ENCODE measurements around the gene IQCE.

IQCE gene

DNA sequence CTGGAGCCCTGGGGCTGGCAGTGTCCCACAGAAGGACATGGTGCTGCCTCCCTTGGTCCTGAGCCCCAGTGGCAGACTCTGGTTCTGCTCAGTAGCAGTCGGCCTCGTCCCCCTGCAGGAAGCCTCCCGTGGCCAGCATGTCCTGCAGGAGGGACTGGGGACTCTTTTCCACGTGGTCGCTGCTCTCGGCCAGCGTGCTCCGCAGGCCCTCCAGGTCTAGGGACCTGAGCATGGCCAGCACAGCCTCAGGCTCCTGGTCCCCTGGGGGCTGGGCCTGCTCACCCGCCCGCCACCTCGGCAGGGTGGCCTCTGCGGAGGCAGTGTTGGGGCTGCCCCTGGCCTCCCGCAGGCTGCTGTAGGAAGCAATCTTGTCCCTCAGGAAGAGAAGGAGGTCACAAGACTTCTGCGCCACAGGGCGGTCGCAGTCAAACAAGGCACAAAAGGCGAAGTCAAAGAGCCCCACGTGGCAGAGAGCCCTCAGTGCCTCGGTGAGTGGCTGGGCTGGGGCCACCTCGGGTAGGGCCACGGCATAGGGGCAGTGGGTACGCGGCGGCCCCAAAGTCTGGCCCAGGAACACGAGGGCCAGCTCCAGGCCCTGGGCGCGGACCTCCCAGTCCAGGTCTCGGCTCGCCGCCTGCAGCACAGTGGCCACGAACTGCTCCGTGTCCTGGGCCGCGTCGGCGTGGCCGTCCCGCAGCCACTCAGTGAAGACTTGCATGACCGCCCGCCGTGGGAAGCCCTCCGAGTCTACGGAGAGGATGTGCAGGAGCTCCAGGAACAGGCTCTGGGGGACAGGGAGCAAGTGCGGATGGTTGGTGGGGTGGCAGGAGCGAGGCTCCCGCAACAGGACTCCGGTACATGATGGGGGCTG, 20.6 kb upstream of the IQCE start:
- Histone ChIP-seq H3K36me3 (ENCODE audit: control insufficient read depth, insufficient read depth, low read length) (peaks cover 21% of the 10 kb centered on the region), H3K27me3 (replicated peaks; ENCODE audit: control insufficient read depth, insufficient read depth, low read length) (no peaks in the 10 kb centered on the region), H3K4me3 (replicated peaks; ENCODE audit: low read depth, low read length) (no peak overlapping the region)
- TF ChIP-seq, protein P1, sequence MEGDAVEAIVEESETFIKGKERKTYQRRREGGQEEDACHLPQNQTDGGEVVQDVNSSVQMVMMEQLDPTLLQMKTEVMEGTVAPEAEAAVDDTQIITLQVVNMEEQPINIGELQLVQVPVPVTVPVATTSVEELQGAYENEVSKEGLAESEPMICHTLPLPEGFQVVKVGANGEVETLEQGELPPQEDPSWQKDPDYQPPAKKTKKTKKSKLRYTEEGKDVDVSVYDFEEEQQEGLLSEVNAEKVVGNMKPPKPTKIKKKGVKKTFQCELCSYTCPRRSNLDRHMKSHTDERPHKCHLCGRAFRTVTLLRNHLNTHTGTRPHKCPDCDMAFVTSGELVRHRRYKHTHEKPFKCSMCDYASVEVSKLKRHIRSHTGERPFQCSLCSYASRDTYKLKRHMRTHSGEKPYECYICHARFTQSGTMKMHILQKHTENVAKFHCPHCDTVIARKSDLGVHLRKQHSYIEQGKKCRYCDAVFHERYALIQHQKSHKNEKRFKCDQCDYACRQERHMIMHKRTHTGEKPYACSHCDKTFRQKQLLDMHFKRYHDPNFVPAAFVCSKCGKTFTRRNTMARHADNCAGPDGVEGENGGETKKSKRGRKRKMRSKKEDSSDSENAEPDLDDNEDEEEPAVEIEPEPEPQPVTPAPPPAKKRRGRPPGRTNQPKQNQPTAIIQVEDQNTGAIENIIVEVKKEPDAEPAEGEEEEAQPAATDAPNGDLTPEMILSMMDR (IDR thresholded peaks at IDR 0.05; ENCODE audit: insufficient read depth, low read length, poor library complexity, severe bottlenecking): no peak
- DNase-seq (ENCODE audit: extremely low read depth, insufficient read length): peak; percentile 15

GRCh38 chr7:2539031-2539911, 19.5 kb upstream of the IQCE start:
- peaks cover 25% of the 10 kb centered on the region for H3K36me3 ChIP-seq (ENCODE audit: control insufficient read depth, insufficient read depth, low read length)

DNA sequence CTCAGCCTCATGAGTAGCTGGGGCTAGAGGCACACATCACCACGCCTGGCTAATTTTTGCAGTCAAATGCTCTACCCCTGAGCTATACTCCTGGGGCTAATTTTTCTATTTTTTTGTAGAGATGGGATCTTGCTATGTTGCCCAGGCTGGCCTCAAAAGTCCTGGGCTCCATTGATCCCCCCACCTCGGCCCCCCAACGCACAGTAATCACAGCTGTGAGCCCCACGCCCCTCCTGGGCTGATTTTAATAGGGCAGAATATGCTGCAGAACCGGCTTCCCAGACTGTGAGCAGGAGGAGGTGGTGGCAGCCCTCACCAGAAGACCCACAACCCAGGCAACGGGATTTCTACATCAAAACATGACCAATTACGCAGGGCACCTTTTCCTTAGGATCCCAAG, 18.6 kb upstream of the IQCE start:
- Histone ChIP-seq H3K4me3 (replicated peaks; ENCODE audit: low read depth, low read length) (no peak overlapping the region), H3K27me3 (replicated peaks; ENCODE audit: control insufficient read depth, insufficient read depth, low read length) (no peaks in the 10 kb centered on the region), H3K36me3 (ENCODE audit: control insufficient read depth, insufficient read depth, low read length) (peaks cover 31% of the 10 kb centered on the region)
- DNase-seq (ENCODE audit: extremely low read depth, insufficient read length): no peak
- TF ChIP-seq, protein P1 (IDR thresholded peaks at IDR 0.05; ENCODE audit: insufficient read depth, low read length, poor library complexity, severe bottlenecking): no peak

More at GRCh38 chr7:2539031-2539911, 19.5 kb upstream of the IQCE start:
- TF ChIP-seq, protein P1 (IDR thresholded peaks at IDR 0.05; ENCODE audit: insufficient read depth, low read length, poor library complexity, severe bottlenecking): no peak
- DNase-seq (ENCODE audit: extremely low read depth, insufficient read length): no peak
- H3K27me3 ChIP-seq (replicated peaks; ENCODE audit: control insufficient read depth, insufficient read depth, low read length): no peaks in the 10 kb centered on the region
- H3K4me3 ChIP-seq (replicated peaks; ENCODE audit: low read depth, low read length): no peak overlapping the region

- peaks cover 31% of the 10 kb centered on the region for H3K36me3 ChIP-seq (ENCODE audit: control insufficient read depth, insufficient read depth, low read length)
These were observed 18.1 kb upstream of the IQCE start for GRCh38 chr7:2540641-2541051.

GRCh38 chr7:2541291-2542010, 17.3 kb upstream of the IQCE start:
- H3K27me3 ChIP-seq (replicated peaks; ENCODE audit: control insufficient read depth, insufficient read depth, low read length): no peaks in the 10 kb centered on the region
- DNase-seq (ENCODE audit: extremely low read depth, insufficient read length): no peak
- TF ChIP-seq, protein P1 (IDR thresholded peaks at IDR 0.05; ENCODE audit: insufficient read depth, low read length, poor library complexity, severe bottlenecking): no peak
- no peak overlapping the region for H3K4me3 ChIP-seq (replicated peaks; ENCODE audit: low read depth, low read length)
- peaks cover 34% of the 10 kb centered on the region for H3K36me3 ChIP-seq (ENCODE audit: control insufficient read depth, insufficient read depth, low read length)

More at GRCh38 chr7:2540641-2541051, 18.1 kb upstream of the IQCE start:
- H3K27me3 ChIP-seq (replicated peaks; ENCODE audit: control insufficient read depth, insufficient read depth, low read length): no peaks in the 10 kb centered on the region
- no peak for DNase-seq (ENCODE audit: extremely low read depth, insufficient read length)
- TF ChIP-seq, protein P1 (IDR thresholded peaks at IDR 0.05; ENCODE audit: insufficient read depth, low read length, poor library complexity, severe bottlenecking): no peak
- no peak overlapping the region for H3K4me3 ChIP-seq (replicated peaks; ENCODE audit: low read depth, low read length)

All from GM06990 (cell line).